Epithelial cell of proximal tubule (primary cell): ENCODE results near the gene MEGF10. TPM values are rescaled to one million over a fixed set of nuclear protein-coding genes. Genes with fewer than 3 reads are reported as not detected.

ENCODE experiments used
- DNase-seq: peaks from one replicate; pipeline ENCODE4 v3.0.0-alpha.2; 2011; ENCODE audit warnings: low read depth
- H3K4me3 ChIP-seq: 2 replicates; pipeline ENCODE4 v1.5.1; 2011; ENCODE audit warnings: low read depth, mild to moderate bottlenecking, low read length
- CTCF ChIP-seq: conservative IDR thresholded peaks from 2 replicates; pipeline ENCODE4 v1.5.1; 2012; ENCODE audit warnings: low read depth, mild to moderate bottlenecking, low read length
- total RNA-seq: library from RNA; depleted of rRNA; stranded (reverse); fragments of >200 nt; gene quantifications from 2 replicates; pipeline ENCODE4 v1.2.3, GENCODE V29; 2015

Gene MEGF10
- total RNA-seq, 1 donor from 2014 or later, result 0.52 TPM

- H3K4me3 ChIP-seq, result no peak overlapping the region
- no peak for TF ChIP-seq CTCF
- DNase-seq, result no peak
Measured at GRCh38 chr5:127330116-127330515, 39.5 kb downstream of the MEGF10 start.

GRCh38 chr5:127331890-127332649 lies 41.5 kb downstream of the MEGF10 start:
- no peak for TF ChIP-seq CTCF
- no peak for DNase-seq
- H3K4me3 ChIP-seq, result no peak overlapping the region

- H3K4me3 ChIP-seq, result no peak overlapping the region
- no peak for DNase-seq
- no peak for TF ChIP-seq CTCF
Measured at GRCh38 chr5:127333483-127333882, 42.9 kb downstream of the MEGF10 start.

- H3K4me3 ChIP-seq, result no peak overlapping the region
- TF ChIP-seq CTCF, result no peak
- no peak for DNase-seq
Measured at GRCh38 chr5:127335381-127335780, 44.8 kb downstream of the MEGF10 start.

- no peak for DNase-seq
- H3K4me3 ChIP-seq, result no peak overlapping the region
- TF ChIP-seq CTCF, result no peak
Measured at GRCh38 chr5:127337876-127338275, 47.3 kb downstream of the MEGF10 start.

GRCh38 chr5:127338501-127338900 lies 47.9 kb downstream of the MEGF10 start:
- H3K4me3 ChIP-seq, result no peak overlapping the region
- no peak for DNase-seq
- no peak for TF ChIP-seq CTCF

GRCh38 chr5:127340606-127341005 lies 50.0 kb downstream of the MEGF10 start:
- H3K4me3 ChIP-seq, result no peak overlapping the region
- DNase-seq, result no peak
- no peak for TF ChIP-seq CTCF
